ENCODE results near the gene GAS7. TPM values are rescaled to one million over a fixed set of nuclear protein-coding genes. Genes with fewer than 3 reads are reported as not detected.

The GAS7 gene
- total and polyA plus RNA-seq, 10 of the 15 experiments (the other 5 are each of a cell fraction or from before 2014, with no cell fraction given) = 2.3 to 53.4 (median 24.0) TPM

GRCh38 chr17:10069301-10069700, 129.1 kb downstream of the GAS7 start:
- ChIA-PET RAD21 (ENCODE audit: unreplicated experiment) (no interaction called here), POLR2A (no interaction called here), CTCF (no interaction called here), SMC1A (ENCODE audit: uncharacterized antibody, unreplicated experiment) (no interaction called here)
- no peak overlapping the region for H3K9ac ChIP-seq (ENCODE audit: control insufficient read depth, insufficient read depth, low read length)
- H3K27ac ChIP-seq (ENCODE audit: control insufficient read depth, insufficient read depth) = no peak overlapping the region
- H3K27me3 ChIP-seq (replicated peaks in 1 of 2; ENCODE audit: control insufficient read depth in 2 of 2, insufficient read depth in 2 of 2, low read length in 1 of 2) = no peaks in the 10 kb centered on the region
- H3K4me2 ChIP-seq (ENCODE audit: control insufficient read depth, insufficient read depth) = no peak overlapping the region
- intact Hi-C loops (cut with micrococcal nuclease; ENCODE audit: unreplicated experiment) = no loop called here
- in situ Hi-C loops (cut with MboI) = no loop called here
- FAIRE-seq (no peak), ATAC-seq (no peak), DNase-seq (ENCODE audit: low read depth, low spot score) (no peak)
- H3K9me3 ChIP-seq (replicated peaks; ENCODE audit: control insufficient read depth, insufficient read depth, low read length) = peaks cover 4% of the 10 kb centered on the region; the same call in 1 of the 3 replicates
- no peaks in the 10 kb centered on the region for H3K79me2 ChIP-seq (ENCODE audit: control insufficient read depth, insufficient read depth, low read length)
- no peaks in the 10 kb centered on the region for H4K20me1 ChIP-seq (ENCODE audit: control insufficient read depth, insufficient read depth)
- TF ChIP-seq TBL1XR1 (IDR thresholded peaks at IDR 0.05; ENCODE audit: low read depth, low read length) (no peak), BCL3 (IDR thresholded peaks at IDR 0.05; ENCODE audit: borderline replicate concordance, insufficient read depth, low read depth, low read length, poor library complexity, severe bottlenecking) (no peak)
- TF ChIP-seq, protein P1, sequence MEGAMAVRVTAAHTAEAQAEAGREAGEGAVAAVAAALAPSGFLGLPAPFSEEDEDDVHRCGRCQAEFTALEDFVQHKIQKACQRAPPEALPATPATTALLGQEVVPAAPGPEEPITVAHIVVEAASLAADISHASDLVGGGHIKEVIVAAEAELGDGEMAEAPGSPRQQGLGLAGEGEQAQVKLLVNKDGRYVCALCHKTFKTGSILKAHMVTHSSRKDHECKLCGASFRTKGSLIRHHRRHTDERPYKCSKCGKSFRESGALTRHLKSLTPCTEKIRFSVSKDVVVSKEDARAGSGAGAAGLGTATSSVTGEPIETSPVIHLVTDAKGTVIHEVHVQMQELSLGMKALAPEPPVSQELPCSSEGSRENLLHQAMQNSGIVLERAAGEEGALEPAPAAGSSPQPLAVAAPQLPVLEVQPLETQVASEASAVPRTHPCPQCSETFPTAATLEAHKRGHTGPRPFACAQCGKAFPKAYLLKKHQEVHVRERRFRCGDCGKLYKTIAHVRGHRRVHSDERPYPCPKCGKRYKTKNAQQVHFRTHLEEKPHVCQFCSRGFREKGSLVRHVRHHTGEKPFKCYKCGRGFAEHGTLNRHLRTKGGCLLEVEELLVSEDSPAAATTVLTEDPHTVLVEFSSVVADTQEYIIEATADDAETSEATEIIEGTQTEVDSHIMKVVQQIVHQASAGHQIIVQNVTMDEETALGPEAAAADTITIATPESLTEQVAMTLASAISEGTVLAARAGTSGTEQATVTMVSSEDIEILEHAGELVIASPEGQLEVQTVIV (IDR thresholded peaks at IDR 0.05; ENCODE audit: borderline replicate concordance, partially characterized antibody) = no peak
- TF ChIP-seq, protein P2, sequence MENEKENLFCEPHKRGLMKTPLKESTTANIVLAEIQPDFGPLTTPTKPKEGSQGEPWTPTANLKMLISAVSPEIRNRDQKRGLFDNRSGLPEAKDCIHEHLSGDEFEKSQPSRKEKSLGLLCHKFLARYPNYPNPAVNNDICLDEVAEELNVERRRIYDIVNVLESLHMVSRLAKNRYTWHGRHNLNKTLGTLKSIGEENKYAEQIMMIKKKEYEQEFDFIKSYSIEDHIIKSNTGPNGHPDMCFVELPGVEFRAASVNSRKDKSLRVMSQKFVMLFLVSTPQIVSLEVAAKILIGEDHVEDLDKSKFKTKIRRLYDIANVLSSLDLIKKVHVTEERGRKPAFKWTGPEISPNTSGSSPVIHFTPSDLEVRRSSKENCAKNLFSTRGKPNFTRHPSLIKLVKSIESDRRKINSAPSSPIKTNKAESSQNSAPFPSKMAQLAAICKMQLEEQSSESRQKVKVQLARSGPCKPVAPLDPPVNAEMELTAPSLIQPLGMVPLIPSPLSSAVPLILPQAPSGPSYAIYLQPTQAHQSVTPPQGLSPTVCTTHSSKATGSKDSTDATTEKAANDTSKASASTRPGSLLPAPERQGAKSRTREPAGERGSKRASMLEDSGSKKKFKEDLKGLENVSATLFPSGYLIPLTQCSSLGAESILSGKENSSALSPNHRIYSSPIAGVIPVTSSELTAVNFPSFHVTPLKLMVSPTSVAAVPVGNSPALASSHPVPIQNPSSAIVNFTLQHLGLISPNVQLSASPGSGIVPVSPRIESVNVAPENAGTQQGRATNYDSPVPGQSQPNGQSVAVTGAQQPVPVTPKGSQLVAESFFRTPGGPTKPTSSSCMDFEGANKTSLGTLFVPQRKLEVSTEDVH (IDR thresholded peaks at IDR 0.05; ENCODE audit: low read depth, partially characterized antibody) = no peak
- no peak overlapping the region for H2AFZ ChIP-seq (ENCODE audit: control insufficient read depth, low read depth, low read length)
- peaks cover 9% of the 10 kb centered on the region for H3K4me1 ChIP-seq (ENCODE audit: control insufficient read depth, insufficient read depth, low read length)
- no TSS peak for BruUV-seq (replicated peaks)
- no peaks in the 10 kb centered on the region for H3K36me3 ChIP-seq (ENCODE audit: control insufficient read depth in 2 of 2, insufficient read depth in 2 of 2, low read length in 1 of 2)
- WGBS (ENCODE audit: insufficient coverage, insufficient replicate concordance, low lambda C conversion rate, missing lambda C conversion rate) = 99% methylated on average over 5 of the region's 5 CpGs
- H3K4me3 ChIP-seq = no peak overlapping the region
